GM12878 (cell line): ENCODE data around the gene HEATR3. TPM values are rescaled to one million over a fixed set of nuclear protein-coding genes. Genes with fewer than 3 reads are reported as not detected.
A peak's percentile ranks its signal among the peaks of the same experiment; 100 is the strongest.

Experiments
- ATAC-seq: fragments of 200-7000 bp; cut with Tn5 transposase; 3 replicates; pipeline ENCODE4 v1.9.1; 2020; ENCODE audit warnings: mild to moderate bottlenecking, moderate library complexity
- Bru-seq: library from RNA; stranded (reverse); fragments of 400-500 nt; gene quantifications from one replicate; lab custom pipeline; 2021; lab: Mats Ljungman, UMichigan
- BruChase-seq, 2 experiments: library from RNA; stranded (reverse); fragments of 400-500 nt; gene quantifications; one replicate each; lab custom pipeline; 2021; lab: Mats Ljungman, UMichigan
- BruUV-seq: library from RNA; stranded (reverse); fragments of 400-500 nt; replicated peaks from 2 replicates; lab custom pipeline; 2021; lab: Mats Ljungman, UMichigan
- CTCF ChIA-PET: fragments of 300-600 bp; sonication (Branson Sonifier 250); formaldehyde crosslinking; extraction: SDS; loops from one replicate; lab custom pipeline; 2021; ENCODE audit warnings: inconsistent platforms; lab: Yijun Ruan, JAX
- POLR2A ChIA-PET: fragments of 350-600 bp; formaldehyde crosslinking; extraction: SDS; loops from one replicate; lab custom pipeline; 2021; ENCODE audit warnings: inconsistent platforms; lab: Charles Lee
- RAD21 ChIA-PET: fragments of 300-600 bp; sonication (Branson Sonifier 250); formaldehyde crosslinking; loops from one replicate; lab custom pipeline; 2023; ENCODE audit warnings: antibody characterized with exemption; ENCODE audit not compliant: unreplicated experiment; lab: Charles Lee
- SMC1A ChIA-PET: fragments of 300-600 bp; sonication (Branson Sonifier 250); formaldehyde crosslinking; loops from one replicate; lab custom pipeline; 2023; ENCODE audit not compliant: unreplicated experiment, uncharacterized antibody; lab: Charles Lee
- DNase-seq: peaks from one replicate; pipeline ENCODE4 v3.0.0-alpha.2; 2011; ENCODE audit warnings: low read depth, low spot score
- FAIRE-seq: peaks from 3 replicates; lab custom pipeline; 2011; peaks lifted over from hg19 to GRCh38; lab: Jason Lieb, UNC
- H2AFZ ChIP-seq: 2 replicates; pipeline ENCODE4 v1.6.0; 2011; ENCODE audit warnings: low read depth, low read length, control low read depth; ENCODE audit not compliant: control insufficient read depth
- H3K27ac ChIP-seq: 2 replicates; pipeline ENCODE4 v1.5.1; 2011; ENCODE audit warnings: control low read depth; ENCODE audit not compliant: control insufficient read depth, insufficient read depth
- H3K27me3 ChIP-seq, 2 experiments: replicated peaks in 1 of 2; 2 replicates each; pipeline versions ENCODE4 v1.6.0 to v1.6.1; 2011; ENCODE audit warnings: low read length in 1 of 2; ENCODE audit not compliant: control insufficient read depth in 2 of 2, insufficient read depth in 2 of 2
- H3K36me3 ChIP-seq, 2 experiments: 2 replicates each; pipeline ENCODE4 v1.5.1; 2011; ENCODE audit warnings: low read length in 1 of 2; ENCODE audit not compliant: control insufficient read depth in 2 of 2, insufficient read depth in 2 of 2
- H3K4me1 ChIP-seq: 2 replicates; pipeline ENCODE4 v1.6.1; 2011; ENCODE audit warnings: mild to moderate bottlenecking, low read length, moderate library complexity, mixed read lengths; ENCODE audit not compliant: control insufficient read depth, insufficient read depth
- H3K4me2 ChIP-seq: 2 replicates; pipeline ENCODE4 v1.6.0; 2011; ENCODE audit warnings: control low read depth; ENCODE audit not compliant: control insufficient read depth, insufficient read depth
- H3K4me3 ChIP-seq: fragments of 200-600 bp; sonication (generic); 2 replicates; pipeline ENCODE4 v1.5.1; 2016
- H3K79me2 ChIP-seq: 2 replicates; pipeline ENCODE4 v1.6.0; 2011; ENCODE audit warnings: low read length; ENCODE audit not compliant: control insufficient read depth, insufficient read depth
- H3K9ac ChIP-seq: 2 replicates; pipeline ENCODE4 v1.8.0; 2011; ENCODE audit warnings: low read length, control low read depth, mixed read lengths; ENCODE audit not compliant: control insufficient read depth, insufficient read depth
- H3K9me3 ChIP-seq: replicated peaks from 3 replicates; pipeline ENCODE4 v1.5.1; 2011; ENCODE audit warnings: mild to moderate bottlenecking, low read length; ENCODE audit not compliant: control insufficient read depth, insufficient read depth
- H4K20me1 ChIP-seq: 2 replicates; pipeline ENCODE4 v1.6.0; 2011; ENCODE audit not compliant: control insufficient read depth, insufficient read depth
- DPF2 ChIP-seq: fragments of 450-650 bp; IDR thresholded peaks from 2 replicates; pipeline ENCODE4 v1.6.1; 2017; ENCODE audit warnings: mild to moderate bottlenecking
- NFIC ChIP-seq: IDR thresholded peaks from 2 replicates; pipeline ENCODE4 v1.6.1; 2012; ENCODE audit warnings: low read depth, mild to moderate bottlenecking, inconsistent platforms, low read length, moderate library complexity
- PML ChIP-seq: IDR thresholded peaks from 2 replicates; pipeline ENCODE4 v1.6.1; 2012; ENCODE audit warnings: low read length, inconsistent platforms
- TAF1 ChIP-seq: IDR thresholded peaks from 2 replicates; pipeline ENCODE4 v1.6.1; 2011; ENCODE audit warnings: mild to moderate bottlenecking, low read depth, low read length, borderline replicate concordance
- ZNF24 ChIP-seq: fragments of 450-650 bp; IDR thresholded peaks from 2 replicates; pipeline ENCODE4 v1.6.1; 2017; ENCODE audit warnings: antibody characterized with exemption, mild to moderate bottlenecking
- ZNF622 ChIP-seq: fragments of 450-650 bp; IDR thresholded peaks from 2 replicates; pipeline ENCODE4 v1.6.1; 2017; ENCODE audit warnings: mild to moderate bottlenecking, inconsistent platforms
- WGBS: methylation state at CpG from one replicate; pipeline ENCODE4 v1.1.6; 2016; ENCODE audit warnings: low lambda C conversion rate; ENCODE audit not compliant: insufficient replicate concordance, insufficient coverage; ENCODE audit errors: missing lambda C conversion rate; 5-methylcytosine and 5-hydroxymethylcytosine counted together
- in situ Hi-C: fragments of 300-500 bp; cut with MboI; formaldehyde crosslinking; loops from 9 replicates; pipeline ENCODE4 v1.14.3; 2018; ENCODE audit warnings: mixed read lengths
- intact Hi-C: fragments of 100-400 bp; cut with micrococcal nuclease; formaldehyde crosslinking; loops from one replicate; pipeline ENCODE4 v1.14.2; 2022; ENCODE audit not compliant: unreplicated experiment
- long read RNA-seq, 2 experiments: library from polyadenylated mRNA; unstranded; transcript quantifications; one replicate each; pipeline ENCODE4 v2.0.0, GENCODE V29; 2019 to 2020
- polyA minus RNA-seq, 3 experiments: library from RNA; depleted of rRNA, polyadenylated mRNA; stranded (reverse); fragments of >200 nt; gene quantifications; 2 replicates each; pipeline ENCODE4 v1.2.3, GENCODE V29; 2011
- polyA plus RNA-seq, 11 experiments: library from polyadenylated mRNA; depleted of rRNA in 4 of 11; unstranded in 6 of 11; stranded (reverse) in 5 of 11; fragments of >200 nt; fragmentation: Nextera tagmentation in 4 of 11; fragmentation: Illumina TruSeq in 1 of 11; extraction: Ambion mirVana in 4 of 11; extraction: Trizol in 1 of 11; gene quantifications; 1 replicate in 1 of 11; 2 replicates in 10 of 11; pipeline versions ENCODE4 v1.2.1 to v1.2.3, GENCODE V29; 2011 to 2016; ENCODE audit warnings: inconsistent platforms in 2 of 11, missing spikeins in 2 of 11, low read depth in 1 of 11
- total RNA-seq, 4 experiments: library from RNA; depleted of rRNA in 3 of 4; stranded (reverse); fragments of >200 nt in 3 of 4; fragmentation: Illumina TruSeq in 1 of 4; extraction: Trizol in 1 of 4; gene quantifications; 2 replicates each; pipeline versions ENCODE4 v1.2.1 to v1.2.3, GENCODE V29; 2013 to 2021
- TF ChIP-seq, protein P1 (sequence below): IDR thresholded peaks from 2 replicates; pipeline ENCODE4 v1.6.1; 2011; ENCODE audit warnings: low read depth, low read length, improper control_type of control experiment, borderline replicate concordance
- TF ChIP-seq, protein P2 (sequence below): fragments of 450-650 bp; IDR thresholded peaks from 2 replicates; pipeline ENCODE4 v1.6.1; 2018; ENCODE audit warnings: borderline replicate concordance, mild to moderate bottlenecking; ENCODE audit not compliant: partially characterized antibody
- TF ChIP-seq, protein P3 (sequence below): IDR thresholded peaks from 2 replicates; pipeline ENCODE4 v1.6.1; 2012; ENCODE audit warnings: low read depth, low read length, improper control_type of control experiment

HEATR3 gene, protein sequence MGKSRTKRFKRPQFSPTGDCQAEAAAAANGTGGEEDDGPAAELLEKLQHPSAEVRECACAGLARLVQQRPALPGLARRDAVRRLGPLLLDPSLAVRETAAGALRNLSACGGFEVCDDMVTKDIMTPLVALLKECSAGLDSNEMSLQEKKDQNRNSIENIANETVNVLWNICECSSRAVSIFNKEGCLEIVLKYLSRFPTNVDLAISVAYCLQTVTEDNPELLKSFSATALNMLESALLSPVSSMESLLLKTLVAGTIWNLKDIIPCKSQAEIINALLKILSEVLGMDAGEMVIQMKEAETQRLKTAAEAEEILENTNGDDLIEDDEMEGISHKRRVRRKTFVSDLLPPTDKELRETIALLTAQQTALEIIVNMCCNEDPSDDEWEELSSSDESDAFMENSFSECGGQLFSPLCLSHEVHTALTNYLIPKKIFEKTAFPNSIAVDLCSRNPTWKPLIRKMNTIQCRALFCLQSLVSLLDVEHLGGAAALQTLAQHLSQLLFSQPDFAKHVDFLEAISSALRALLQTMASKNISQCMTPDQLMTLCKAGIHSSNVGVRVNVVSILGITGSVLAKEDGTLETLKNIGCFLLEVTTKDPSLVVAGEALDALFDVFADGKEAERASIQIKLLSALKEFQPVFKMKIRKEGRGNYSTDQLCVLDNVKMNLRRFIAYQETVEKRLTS
- total RNA-seq (2013; cell fraction: nucleolus; rRNA removed), result 19.6 and 23.1 TPM in 2 replicates
- 21.9 and 23.4 TPM in 2 replicates for total RNA-seq (2014; rRNA removed)
- total RNA-seq (2014; rRNA removed; fragmentation: Illumina TruSeq; extraction: Trizol), result 16.0 and 19.2 TPM in 2 replicates
- 20.4 and 21.6 TPM in 2 replicates for total RNA-seq (2021)
- 12.0 TPM for polyA plus RNA-seq (2011; ENCODE audit: low read depth)
- 19.6 and 27.8 TPM in 2 replicates for polyA plus RNA-seq (2011; rRNA removed)
- polyA plus RNA-seq (2011; cell fraction: cytosol; rRNA removed), result 15.1 and 17.3 TPM in 2 replicates
- 30.1 and 30.5 TPM in 2 replicates for polyA plus RNA-seq (2011; cell fraction: nucleus; rRNA removed)
- 5.9 and 8.1 TPM in 2 replicates for polyA plus RNA-seq (2012)
- polyA plus RNA-seq (2014; fragmentation: Illumina TruSeq; extraction: Trizol), result 16.6 and 30.0 TPM in 2 replicates
- polyA plus RNA-seq (2014; fragmentation: Nextera tagmentation; extraction: Ambion mirVana), result 1 to 10 TPM; 1.5 to 5.0 TPM
- polyA plus RNA-seq (2014; rRNA removed), result 12.2 and 16.2 TPM in 2 replicates
- polyA plus RNA-seq (2016; fragmentation: Nextera tagmentation; extraction: Ambion mirVana), result 10 to 100 TPM; 12.5 to 12.8 TPM
- polyA minus RNA-seq (2011; rRNA and poly(A)+ RNA removed), result 16.6 and 21.1 TPM in 2 replicates
- polyA minus RNA-seq (2011; cell fraction: cytosol; rRNA and poly(A)+ RNA removed), result 6.9 and 13.8 TPM in 2 replicates
- polyA minus RNA-seq (2011; cell fraction: nucleus; rRNA and poly(A)+ RNA removed), result 10.5 and 20.1 TPM in 2 replicates
- Bru-seq, nascent RNA, result percentile 61 among the genes with signal in this experiment
- BruChase-seq, experiment 1, labeled RNA remaining after a 6-hour chase, result percentile 64 among the genes with signal in this experiment
- BruChase-seq, experiment 2, labeled RNA remaining after a 2-hour chase, result percentile 63 among the genes with signal in this experiment
- long read RNA-seq, experiment 1, partial matches to known transcripts, result 0 of 2 reads
- long read RNA-seq, experiment 1, other reads (novel, unspliced or antisense), result 2 of 2 reads
- long read RNA-seq, experiment 2, partial matches to known transcripts, result 0 of 3 reads
- long read RNA-seq, experiment 2, other reads (novel, unspliced or antisense), result 3 of 3 reads

DNA sequence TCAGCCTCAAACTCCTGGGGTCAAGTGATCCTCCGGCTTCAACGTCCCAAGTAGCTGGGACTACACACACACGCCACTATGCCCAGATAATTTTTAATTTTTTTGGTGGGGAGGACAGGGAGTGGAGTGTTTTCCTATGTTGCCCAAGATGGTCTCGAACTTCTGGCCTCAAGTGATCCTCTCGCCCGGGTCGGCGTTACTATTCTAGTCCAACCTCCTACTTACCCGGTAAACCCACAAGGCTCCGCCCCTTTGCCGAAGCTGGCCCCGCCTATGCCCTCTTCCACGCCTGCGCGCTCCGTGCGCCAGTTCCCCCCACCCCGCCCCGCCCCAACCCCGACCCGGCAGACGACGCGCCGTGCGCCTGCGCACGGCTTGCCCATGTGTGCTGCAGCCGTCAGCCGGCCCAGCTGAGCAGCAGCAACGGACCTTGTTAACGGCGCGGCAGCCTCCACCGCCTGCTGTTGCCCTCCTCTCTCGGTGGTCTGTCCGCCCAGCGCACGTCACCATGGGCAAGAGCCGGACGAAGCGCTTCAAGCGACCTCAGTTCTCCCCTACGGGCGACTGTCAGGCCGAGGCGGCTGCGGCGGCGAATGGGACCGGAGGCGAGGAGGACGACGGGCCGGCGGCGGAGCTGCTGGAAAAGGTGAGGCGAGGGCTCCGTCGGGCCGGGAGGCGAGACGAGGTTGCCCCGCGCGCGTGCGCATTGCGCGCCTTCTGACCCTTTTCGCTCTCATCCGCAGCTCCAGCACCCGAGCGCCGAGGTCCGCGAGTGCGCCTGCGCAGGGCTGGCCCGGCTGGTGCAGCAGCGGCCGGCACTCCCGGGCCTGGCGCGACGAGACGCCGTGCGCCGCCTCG is at the start of gene HEATR3:
Gene HEATR3 (plus strand): TSS at position 347 of the 858 bp plus-strand sequence. CDS start 162 bp downstream, at position 509.
- H3K36me3 ChIP-seq, result peaks cover 5 to 6% of the 10 kb centered on the region in 2 experiments; a peak in 2 of 4 replicates
- intact Hi-C loops (loop anchor here (2.0 to 5.0 kb wide), 3 partner anchors 55 to 301 kb away; partner anchors contain the start of genes BRD7 and TENT4B), in situ Hi-C loops (loop anchor here (5.0 kb wide), 1 partner anchor 141 kb away; no protein-coding TSS in a partner anchor)
- SMC1A ChIA-PET, result interaction anchor here (0.6 to 8.5 kb wide), 13 partner anchors 10 to 289 kb away, joined by 3 to 263 read pairs (median 3); partner anchors contain the start of gene CNEP1R1
- FAIRE-seq (peak; percentile 66), ATAC-seq (peak; percentile 93), DNase-seq (peak; percentile 82)
- H3K27ac ChIP-seq, result peak within 1 kb of the TSS; percentile 86
- H3K79me2 ChIP-seq, result peaks cover 28% of the 10 kb centered on the region
- peak within 1 kb of the TSS; percentile 77 for H3K9ac ChIP-seq
- no peaks in the 10 kb centered on the region for H3K9me3 ChIP-seq
- 4% methylated on average over 83 of the region's 91 CpGs for WGBS
- H2AFZ ChIP-seq, result peak within 1 kb of the TSS; percentile 99
- no TSS peak for BruUV-seq
- H3K27me3 ChIP-seq, result no peaks in the 10 kb centered on the region
- RAD21 ChIA-PET, result interaction anchor here (0.5 to 11.5 kb wide), 10 partner anchors 16 to 599 kb away, joined by 3 to 309 read pairs (median 4); partner anchors contain the start of gene CNEP1R1
- H3K4me1 ChIP-seq, result peaks cover 15% of the 10 kb centered on the region
- no peaks in the 10 kb centered on the region for H4K20me1 ChIP-seq
- peak within 1 kb of the TSS; percentile 100 for H3K4me2 ChIP-seq
- POLR2A ChIA-PET, result interaction anchor here (0.6 to 3.6 kb wide), 8 partner anchors 41 to 210 kb away, joined by 3 to 26 read pairs (median 4); partner anchors contain the start of gene CNEP1R1
- H3K4me3 ChIP-seq, result peak within 1 kb of the TSS; percentile 99
- CTCF ChIA-PET, result interaction anchor here (0.5 to 11.8 kb wide), 12 partner anchors 41 to 631 kb away, joined by 3 to 422 read pairs (median 6); partner anchors contain the start of gene CNEP1R1
- TF ChIP-seq DPF2 (peak; percentile 80), NFIC (no peak), TAF1 (no peak; the same call in 1 of the 2 replicates), PML (no peak), ZNF622 (no peak), ZNF24 (peak; percentile 51; the same call in 1 of the 2 replicates)
- TF ChIP-seq, protein P1, sequence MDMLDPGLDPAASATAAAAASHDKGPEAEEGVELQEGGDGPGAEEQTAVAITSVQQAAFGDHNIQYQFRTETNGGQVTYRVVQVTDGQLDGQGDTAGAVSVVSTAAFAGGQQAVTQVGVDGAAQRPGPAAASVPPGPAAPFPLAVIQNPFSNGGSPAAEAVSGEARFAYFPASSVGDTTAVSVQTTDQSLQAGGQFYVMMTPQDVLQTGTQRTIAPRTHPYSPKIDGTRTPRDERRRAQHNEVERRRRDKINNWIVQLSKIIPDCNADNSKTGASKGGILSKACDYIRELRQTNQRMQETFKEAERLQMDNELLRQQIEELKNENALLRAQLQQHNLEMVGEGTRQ, result no peak
- TF ChIP-seq, protein P2, sequence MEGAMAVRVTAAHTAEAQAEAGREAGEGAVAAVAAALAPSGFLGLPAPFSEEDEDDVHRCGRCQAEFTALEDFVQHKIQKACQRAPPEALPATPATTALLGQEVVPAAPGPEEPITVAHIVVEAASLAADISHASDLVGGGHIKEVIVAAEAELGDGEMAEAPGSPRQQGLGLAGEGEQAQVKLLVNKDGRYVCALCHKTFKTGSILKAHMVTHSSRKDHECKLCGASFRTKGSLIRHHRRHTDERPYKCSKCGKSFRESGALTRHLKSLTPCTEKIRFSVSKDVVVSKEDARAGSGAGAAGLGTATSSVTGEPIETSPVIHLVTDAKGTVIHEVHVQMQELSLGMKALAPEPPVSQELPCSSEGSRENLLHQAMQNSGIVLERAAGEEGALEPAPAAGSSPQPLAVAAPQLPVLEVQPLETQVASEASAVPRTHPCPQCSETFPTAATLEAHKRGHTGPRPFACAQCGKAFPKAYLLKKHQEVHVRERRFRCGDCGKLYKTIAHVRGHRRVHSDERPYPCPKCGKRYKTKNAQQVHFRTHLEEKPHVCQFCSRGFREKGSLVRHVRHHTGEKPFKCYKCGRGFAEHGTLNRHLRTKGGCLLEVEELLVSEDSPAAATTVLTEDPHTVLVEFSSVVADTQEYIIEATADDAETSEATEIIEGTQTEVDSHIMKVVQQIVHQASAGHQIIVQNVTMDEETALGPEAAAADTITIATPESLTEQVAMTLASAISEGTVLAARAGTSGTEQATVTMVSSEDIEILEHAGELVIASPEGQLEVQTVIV, result no peak
- TF ChIP-seq, protein P3, sequence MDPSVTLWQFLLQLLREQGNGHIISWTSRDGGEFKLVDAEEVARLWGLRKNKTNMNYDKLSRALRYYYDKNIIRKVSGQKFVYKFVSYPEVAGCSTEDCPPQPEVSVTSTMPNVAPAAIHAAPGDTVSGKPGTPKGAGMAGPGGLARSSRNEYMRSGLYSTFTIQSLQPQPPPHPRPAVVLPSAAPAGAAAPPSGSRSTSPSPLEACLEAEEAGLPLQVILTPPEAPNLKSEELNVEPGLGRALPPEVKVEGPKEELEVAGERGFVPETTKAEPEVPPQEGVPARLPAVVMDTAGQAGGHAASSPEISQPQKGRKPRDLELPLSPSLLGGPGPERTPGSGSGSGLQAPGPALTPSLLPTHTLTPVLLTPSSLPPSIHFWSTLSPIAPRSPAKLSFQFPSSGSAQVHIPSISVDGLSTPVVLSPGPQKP, result no peak
